ENCODE measurements around the gene KLHL24.
A peak's percentile ranks its signal among the peaks of the same experiment; 100 is the strongest.
"Not testable (repeated sequence)": the region's sequence is repeated elsewhere in the genome, so short reads cannot be mapped to it uniquely, and the experiment has no call there.

The KLHL24 gene, protein sequence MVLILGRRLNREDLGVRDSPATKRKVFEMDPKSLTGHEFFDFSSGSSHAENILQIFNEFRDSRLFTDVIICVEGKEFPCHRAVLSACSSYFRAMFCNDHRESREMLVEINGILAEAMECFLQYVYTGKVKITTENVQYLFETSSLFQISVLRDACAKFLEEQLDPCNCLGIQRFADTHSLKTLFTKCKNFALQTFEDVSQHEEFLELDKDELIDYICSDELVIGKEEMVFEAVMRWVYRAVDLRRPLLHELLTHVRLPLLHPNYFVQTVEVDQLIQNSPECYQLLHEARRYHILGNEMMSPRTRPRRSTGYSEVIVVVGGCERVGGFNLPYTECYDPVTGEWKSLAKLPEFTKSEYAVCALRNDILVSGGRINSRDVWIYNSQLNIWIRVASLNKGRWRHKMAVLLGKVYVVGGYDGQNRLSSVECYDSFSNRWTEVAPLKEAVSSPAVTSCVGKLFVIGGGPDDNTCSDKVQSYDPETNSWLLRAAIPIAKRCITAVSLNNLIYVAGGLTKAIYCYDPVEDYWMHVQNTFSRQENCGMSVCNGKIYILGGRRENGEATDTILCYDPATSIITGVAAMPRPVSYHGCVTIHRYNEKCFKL
- 30.9 to 190 reads per million in 2 experiments for total RNA-seq

DNA sequence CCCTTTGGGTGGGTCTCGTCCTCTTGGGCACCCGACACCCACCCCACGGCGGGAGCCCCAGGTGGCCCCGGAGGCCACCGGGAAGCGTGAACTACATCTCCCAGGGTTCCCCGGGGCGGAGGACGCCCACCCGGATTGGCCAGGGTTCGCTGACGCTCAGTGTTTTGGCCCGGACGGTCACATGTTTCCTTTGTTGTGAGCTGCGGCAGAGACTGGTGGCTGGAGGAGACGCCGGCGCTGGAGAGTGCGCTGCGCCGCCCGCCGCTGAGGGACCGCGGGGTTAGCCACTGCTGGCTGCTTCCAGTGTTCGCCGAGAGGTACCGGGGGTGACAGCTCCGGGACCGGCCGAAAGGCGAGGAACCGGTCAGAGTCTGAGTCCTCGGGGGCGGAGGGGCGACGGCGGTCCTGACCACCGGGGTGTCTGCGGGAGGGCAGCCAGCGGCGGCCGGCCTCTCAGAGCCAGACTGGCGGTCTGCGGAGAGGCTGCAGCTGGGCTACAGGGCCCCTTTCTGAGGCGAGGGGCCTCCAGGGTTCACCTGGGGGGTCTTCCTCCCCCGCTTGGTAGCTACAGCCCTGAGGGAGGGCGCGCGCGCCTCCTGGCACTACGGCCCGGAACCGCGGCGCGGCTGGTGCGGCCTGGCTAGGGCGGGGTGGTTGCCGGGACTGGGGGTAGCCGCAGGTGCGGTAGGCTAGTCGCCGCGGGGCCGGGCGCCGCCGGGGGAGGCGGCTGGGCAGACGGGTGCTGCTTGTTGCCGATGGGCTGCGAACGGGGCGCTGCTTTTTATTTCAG is at the start of gene KLHL24:
Gene KLHL24 (plus strand): TSS at position 193 of the 790 bp plus-strand sequence. CDS start 14,734 bp downstream, outside the sequence.
- DNase-seq (ENCODE audit: low read depth), result peak; percentile 86

DNA sequence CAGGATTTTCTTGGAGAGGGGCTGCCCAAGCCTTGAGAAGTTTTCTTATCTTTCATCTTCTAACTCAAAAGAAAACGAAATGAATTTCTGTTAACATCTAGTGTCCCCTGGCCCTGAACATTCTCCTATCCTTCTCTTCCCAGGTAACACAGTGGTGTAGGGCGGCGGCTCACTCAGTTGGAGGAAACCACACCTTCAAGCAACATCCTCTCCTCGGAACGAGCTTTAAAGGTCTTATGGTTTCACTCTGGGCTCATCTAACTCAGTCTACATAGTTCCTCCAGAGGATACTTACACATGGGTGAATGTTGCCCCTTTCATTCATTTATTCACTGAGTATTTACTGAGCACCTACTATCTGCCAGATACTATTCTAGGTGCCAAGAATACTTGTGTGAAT is 48.9 kb upstream of the KLHL24 start:
- DNase-seq (ENCODE audit: low read depth), result no peak

DNA sequence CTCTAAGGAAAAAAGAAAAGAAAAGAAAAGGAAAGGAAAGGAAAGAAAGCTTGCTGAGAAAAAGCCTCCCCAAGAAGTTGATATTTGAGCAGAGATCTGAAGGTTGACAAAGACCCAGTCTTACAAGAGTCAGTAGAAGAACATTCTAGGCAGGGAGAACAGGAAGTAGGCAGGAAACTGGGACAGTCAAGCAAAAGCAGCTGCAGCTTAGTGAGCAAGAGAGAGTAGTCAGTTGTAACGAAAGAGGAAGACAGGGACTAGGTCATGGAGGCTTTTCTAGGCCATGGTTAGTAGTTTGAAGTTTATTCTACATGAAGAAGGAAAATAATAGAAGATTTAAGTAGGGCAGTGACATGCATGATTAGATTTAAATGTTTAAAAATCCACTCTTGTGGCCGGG is 48.1 kb upstream of the KLHL24 start:
- DNase-seq (ENCODE audit: low read depth), result no peak

DNA sequence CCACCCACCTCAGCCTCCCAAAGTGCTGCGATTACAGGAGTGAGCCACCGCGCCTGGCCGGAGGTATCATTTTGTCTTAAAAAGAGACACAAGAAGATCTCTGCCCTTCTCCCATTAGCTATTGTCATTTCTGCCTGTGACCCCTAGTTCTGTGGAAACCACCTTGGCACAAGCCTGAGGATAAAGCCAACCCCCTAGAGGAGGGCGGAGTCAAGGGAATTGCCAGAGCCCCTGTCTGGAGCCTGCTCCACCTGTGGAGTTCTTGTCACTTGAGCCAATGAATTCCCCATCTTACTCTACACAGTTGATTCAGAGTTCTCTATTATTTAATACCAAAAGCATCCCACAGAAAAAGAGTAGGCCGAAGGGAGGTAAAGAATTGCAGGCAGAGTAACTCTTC is 45.0 kb upstream of the KLHL24 start:
- DNase-seq (ENCODE audit: low read depth), result no peak

DNA sequence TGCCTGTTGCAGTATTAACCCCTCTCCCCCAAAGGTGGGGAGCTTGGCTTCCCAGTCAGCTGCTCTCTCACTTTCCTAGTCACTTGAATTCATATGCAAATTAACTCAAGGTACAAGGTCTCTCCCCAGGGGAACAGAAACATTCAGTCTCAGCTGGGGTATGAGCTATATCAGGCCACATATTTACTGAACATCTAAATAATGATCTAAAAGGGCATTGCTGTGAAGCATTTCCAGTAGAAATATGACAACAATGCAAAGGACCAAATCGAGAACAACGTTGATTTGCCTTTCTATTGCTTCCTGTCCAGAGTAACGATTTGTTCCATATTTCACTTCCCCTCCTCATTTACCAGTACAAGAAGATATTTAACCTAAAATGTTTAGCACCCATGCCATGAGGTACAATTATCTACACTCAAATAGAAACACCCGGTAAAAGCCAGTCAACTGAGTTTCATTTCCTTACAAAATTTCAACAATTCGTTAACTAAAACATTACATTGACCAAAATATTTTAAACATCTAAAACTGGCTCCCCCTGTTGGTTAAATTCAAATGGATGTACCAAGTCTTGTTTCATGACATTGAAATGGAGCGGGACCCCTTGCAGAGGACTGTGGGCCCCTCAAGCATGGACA is 43.4 kb upstream of the KLHL24 start:
- no peak for DNase-seq (ENCODE audit: low read depth)

DNA sequence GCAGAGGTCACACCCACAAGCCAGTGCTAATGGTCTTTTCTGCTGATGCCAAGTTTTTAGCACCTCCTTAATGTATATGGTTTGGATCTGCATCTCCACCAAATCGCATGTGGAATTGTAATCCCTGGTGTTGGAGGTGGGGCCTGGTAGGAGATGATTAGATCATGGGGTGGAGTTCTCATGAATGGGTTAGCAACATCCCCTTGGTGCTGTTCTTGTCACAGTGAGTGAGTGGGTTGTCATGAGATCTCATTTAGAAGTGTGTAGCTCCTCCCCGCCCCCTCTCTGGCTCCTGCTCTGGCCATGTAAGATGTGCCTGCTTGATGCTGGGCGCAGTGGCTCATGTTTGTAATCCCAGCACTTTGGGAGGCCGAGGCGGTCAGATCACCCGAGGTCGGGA is 42.6 kb upstream of the KLHL24 start:
- DNase-seq (ENCODE audit: low read depth), result no peak

DNA sequence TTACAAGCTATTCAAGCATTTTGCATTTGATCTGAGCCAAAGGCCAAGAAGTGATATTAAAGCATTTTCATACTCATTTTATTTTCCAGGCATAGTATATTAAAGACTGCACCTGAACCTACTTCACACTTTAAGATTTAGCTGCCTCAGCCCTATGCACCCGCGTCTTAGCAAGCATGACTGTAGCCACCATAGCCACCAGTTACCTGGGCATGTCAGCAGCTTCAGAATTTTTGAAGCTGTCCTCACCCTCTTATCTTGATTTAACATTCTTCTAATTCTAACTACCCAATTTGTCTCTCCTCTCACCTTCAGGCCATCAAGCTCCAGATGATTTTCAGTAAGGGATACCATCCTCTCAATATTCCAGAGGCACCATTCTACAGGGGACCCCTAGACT is 40.8 kb upstream of the KLHL24 start:
- no peak for DNase-seq (ENCODE audit: low read depth)

DNA sequence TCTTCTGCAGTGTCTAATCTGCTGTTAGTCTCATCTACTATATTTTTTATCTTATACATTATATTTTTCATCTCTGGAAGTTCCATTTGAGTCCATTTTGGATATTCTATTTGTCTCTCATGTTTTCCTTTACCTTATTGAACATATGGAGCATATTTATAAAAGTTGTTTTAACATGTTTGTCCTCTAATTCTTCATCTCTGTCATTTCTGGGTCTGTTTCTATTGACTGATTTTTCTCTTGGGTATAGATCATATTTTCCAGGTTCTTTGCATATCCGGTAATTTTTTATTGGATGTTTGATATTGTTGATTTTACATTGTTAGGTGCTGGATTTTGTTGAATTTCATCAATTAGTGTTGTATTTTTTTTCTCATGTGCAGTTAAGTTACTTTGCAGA is 37.5 kb upstream of the KLHL24 start:
- DNase-seq (ENCODE audit: low read depth), result no peak

DNA sequence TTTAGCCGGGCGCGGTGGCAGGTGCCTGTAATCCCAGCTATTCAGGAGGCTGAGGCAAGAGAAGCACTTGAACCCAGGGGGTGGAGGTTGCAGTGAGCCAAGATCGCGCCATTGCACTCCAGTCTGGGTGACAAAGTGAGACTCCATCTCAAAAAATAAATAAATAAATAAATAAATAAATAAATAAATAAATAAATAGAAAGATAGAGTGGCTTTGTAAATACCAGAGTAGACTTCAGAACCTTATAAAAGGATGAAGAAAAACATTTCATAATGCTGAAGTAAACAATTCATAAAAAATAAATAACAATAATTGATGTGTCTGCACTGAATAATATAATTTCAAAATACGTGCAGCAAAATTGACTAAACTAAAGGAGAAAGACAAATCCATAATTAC is 24.1 kb upstream of the KLHL24 start:
- DNase-seq (ENCODE audit: low read depth), result not testable (repeated sequence)

DNA sequence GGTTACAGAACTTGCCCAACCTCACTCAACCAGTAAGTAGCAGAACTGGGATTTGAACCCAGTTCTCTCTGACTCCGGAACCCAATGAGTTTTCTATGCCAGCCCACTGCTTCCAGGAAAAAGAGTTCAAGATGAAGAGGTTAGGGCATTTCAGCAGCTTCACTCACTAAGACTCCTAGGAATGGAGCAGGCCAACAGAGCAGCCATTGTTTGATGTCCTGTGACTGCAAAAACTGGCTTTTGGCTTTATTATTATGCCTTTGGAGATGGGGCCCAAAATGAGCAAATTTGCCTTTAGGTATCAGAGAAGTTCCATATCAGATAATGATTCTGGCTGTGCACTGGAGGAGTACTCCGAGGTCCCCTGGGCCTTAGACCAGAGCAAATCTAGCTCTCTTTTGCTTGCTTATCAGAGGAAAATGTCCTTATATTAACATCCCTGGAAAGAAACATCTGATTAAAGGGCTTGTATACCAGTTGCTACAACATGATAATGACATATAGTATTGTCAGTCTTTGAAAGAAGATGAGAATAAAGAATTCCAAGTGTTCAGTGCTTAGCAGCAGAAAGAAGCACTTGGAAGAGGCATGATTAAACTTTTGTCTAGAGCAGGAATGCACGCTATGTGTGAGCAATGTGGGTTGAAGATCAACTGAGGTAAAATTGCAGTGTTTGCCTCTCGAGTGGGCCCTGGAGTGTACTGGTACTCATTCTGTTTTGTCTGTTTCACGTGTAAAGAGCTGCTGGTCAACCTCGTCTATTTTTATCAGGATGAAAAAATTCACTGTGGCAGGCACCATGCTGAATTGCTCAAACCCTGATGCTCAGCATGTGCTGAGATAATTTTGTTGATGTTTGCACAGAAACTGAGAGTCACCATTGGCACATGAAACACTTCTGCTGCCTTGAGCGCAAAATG is 21.8 kb upstream of the KLHL24 start:
- DNase-seq (ENCODE audit: low read depth), result no peak

DNA sequence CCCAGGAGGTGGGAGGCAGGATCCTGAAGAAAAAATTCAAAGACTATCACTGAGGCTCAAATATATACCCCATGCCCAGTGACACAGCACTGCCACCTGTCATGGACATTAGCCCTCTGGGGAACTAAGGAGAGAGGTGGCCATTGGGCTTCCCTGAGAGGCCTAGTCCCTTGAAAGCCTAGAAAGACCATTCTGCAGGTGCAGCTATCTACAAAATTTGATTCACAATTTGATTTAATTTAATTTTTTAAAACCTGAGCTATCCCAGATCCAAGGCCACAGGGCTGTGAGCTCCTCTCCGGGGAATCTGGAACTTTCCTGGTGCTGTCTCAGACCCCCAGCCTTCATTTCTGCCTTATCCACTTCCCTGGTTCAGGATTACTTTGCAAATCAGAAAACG is 16.9 kb upstream of the KLHL24 start:
- no peak for DNase-seq (ENCODE audit: low read depth)

DNA sequence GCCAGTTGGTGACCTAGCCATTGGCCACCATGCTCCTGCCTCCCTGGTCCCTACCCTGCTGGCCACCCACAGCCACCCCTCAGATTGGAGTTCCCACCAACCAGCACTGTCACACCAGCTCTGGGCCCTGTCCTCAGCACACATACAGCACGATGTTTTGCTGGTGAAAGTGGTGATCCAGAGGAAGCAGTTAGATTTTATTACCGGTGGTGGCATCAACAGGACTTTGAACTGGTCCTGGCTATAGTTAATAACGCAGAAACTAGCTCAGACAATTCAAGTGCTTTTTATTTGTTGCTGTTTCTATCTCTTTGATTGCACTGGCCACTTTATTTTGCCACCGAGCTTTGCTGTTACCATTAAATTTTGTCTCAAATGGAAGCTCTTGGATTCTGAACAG is 16.4 kb upstream of the KLHL24 start:
- no peak for DNase-seq (ENCODE audit: low read depth)

DNA sequence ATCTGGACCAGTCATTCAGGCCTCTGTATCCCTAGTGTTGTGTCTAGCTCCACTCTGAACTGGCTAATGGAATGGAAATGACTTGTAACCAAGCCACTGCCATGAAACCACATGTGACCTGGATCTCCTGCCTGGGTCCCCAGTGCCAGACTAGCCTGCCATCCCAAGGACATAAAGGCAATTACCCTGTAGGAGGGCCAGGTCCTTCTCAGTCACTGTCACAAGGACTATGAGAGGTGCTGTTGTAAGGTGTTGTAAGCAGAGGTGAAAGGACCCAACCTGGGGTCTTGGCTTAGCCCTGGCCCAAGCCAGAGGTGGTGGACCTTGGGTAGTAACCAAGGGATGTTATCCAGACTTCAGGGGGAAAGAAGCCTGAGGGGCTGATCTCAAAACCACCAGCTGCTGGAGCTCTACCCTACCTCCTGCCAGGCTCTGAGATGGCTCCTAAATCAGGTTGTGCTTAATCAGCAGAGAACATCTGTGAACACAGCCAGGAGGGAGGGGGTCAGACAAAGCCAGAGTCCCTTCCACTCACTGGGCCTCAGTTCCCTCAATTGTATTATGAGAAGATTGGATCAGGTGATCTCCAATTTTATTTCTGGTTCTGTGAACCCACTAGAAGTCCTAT is 15.7 kb upstream of the KLHL24 start:
- no peak for DNase-seq (ENCODE audit: low read depth)

DNA sequence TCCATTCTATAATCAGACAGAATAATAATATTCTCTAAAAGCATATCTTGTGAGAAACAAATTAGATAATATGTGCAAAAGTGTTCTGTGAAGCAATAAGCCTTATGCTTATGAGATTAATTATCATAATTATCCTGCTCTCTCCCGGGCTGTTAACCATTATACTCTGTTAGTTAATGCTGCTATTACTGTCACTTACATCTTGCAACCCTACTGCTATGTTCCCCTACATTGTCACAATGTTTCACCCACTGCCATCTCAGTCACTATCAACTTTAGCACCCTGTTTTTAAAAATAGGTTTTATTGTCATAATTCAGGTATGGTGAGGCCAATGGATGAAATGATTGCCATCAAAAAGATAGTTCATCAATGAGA is 15.2 kb upstream of the KLHL24 start:
- no peak for DNase-seq (ENCODE audit: low read depth)

DNA sequence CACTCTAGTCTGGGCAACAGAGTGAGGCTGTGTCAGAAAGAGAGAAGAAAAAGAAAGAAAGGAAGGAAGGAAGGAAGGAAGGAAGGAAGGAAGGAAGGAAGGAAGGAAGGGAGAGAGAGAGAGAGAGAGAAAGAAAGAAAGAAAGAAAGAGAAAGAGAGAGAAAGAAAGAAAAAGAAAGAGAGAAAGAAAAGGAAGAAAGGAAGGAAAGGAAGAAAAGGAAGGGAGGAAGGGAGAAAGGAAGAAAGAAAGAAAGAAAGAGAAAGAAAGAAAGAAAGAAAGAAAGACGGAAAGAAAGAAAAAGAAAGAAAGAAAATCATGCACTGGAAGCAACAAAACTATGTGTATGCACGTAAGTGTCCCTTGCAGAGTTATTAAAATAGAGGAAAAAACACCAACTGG is 12.9 kb upstream of the KLHL24 start:
- not testable (repeated sequence) for DNase-seq (ENCODE audit: low read depth)

DNA sequence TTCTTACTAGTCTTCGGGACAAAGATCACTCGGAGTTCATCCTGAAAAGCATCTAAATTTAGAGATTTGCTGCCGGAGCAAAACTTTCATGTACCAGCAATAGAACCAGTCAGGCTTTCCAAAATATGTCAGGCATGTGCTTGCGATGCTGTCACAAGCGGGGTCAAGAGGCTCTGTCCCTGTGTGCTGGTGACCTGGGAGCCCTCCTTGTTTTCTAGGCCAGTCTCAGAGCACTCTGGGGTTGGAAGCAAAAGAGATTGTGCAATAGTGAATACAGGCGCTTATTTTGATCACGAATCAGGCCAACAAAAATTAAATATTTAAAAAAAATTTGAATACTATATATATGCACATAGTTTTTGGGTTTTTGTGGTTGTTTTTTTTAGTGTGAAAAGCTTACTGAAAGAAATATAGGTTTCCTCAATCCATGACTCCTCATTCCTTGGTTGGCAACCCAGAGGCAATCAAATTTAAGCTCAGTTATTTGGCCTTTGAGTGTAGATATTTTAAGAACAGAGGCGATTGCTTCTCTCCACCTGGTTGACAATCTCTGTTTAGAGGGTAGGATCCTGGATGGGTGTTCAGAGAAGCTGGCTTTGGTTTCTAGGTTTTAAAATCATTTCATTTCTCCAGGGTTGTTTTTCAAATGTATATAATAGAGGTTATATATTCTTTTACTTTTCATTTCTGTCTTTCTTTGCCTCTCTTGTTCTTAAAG is 8.4 kb upstream of the KLHL24 start:
- no peak for DNase-seq (ENCODE audit: low read depth)

DNA sequence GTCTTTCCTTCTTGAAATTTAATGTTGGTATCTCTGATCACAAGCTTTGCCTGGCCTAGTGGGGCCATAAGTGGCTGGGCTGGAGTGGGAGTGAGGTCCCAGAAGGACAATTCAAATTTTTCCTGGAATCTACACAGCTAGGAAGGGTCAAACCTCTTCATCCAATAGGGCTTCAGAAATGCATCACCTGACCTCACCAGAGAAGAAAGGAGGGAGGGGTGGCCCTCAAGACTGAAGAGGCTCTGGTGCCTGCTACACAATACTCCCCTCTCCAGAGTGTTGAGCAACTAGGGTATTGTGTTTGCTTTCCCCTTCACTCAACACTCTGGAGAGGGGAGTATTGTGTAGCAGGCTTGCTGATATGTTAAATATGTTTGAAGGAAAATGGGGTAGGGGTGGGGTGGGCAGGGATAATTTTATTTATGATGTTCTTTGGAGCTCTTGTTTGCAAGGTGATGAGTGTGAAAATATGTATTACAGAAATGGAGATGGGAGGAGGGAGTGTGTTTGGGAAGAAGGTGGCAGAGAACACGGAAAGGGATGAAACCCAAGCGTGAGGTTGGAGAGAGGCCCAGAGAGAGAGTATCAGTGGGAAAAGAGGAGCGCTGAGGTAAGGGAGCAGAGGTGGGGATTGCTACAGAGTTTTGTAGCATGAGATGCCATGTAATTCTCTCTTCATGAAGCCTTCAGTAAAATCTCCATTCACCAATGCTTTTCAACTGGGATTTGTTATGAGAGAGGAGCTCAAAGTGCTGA is 5.7 kb upstream of the KLHL24 start:
- DNase-seq (ENCODE audit: low read depth), result no peak

DNA sequence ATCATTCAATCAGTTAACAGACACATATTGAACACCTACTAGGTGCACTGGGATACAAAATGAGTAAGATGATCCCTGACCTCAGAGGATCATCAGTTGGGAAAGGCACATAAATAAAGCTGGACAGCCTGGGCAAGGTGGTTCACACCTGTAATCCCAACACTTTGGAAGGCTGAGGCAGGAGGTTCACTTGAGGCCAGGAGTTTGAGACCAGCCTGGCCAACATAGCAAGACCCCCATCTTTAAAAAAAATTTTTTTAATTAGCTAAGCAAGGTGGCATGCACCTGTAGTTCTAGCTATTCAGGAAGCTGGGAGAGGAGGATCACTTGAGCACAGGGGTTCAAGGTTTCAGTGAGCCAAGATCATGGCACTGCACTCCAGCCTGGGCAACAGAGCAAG is 3.7 kb upstream of the KLHL24 start:
- no peak for DNase-seq (ENCODE audit: low read depth)

DNA sequence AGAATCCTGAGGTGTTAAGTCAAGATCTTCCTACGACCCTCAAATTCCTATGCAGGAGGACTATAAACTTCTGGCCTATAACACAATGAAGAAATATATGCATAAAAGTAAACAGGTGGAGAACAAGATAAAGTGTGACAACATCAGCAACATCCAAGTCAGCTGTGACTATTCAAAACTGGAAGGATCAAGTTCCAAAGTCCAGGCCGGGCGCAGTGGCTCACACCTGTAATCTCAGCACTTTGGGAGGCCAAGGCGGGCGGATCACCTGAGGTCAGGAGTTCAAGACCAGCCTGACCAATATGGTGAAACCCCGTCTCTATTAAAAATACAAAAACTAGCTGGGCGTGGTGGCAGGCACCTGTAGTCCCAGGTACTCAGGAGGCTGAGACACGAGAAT is 2.7 kb upstream of the KLHL24 start:
- DNase-seq (ENCODE audit: low read depth), result not testable (repeated sequence)
